GM20431 (cell line): ENCODE results near the gene APOBEC4.
"Not testable (repeated sequence)": the region's sequence is repeated elsewhere in the genome, so short reads cannot be mapped to it uniquely, and the experiment has no call there.

Experiments used
- in situ Hi-C: fragments of 300-500 bp; cut with MseI, MboI; formaldehyde crosslinking; loops from one replicate; pipeline ENCODE4 v1.15.0; 2020; ENCODE audit warnings: low sequenced_read_pairs; ENCODE audit not compliant: unreplicated experiment

APOBEC4 gene

DNA sequence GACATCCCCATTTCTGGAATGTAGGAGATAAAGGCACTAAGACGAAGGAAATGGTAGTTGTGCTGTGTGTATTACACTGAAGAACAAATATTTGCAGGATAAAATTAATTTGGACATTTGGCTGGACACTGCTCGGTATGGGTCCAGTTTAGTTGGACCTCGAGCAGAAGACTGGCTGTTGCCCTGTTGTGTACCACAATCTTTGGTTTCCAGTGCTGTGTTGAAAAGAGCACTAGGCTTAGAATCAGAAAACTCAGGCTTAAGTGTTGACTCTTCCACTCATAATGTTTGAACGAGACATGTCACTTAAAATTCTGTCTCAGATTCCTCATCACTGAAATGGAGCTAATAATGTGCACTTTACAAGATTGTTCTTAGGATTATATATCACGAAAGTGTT, 16.3 kb downstream of the APOBEC4 start:
- in situ Hi-C loops = no loop called here

- in situ Hi-C loops = no loop called here
These were observed 16.8 kb downstream of the APOBEC4 start for GRCh38 chr1:183636334-183636682.

GRCh38 chr1:183635606-183636333, 17.3 kb downstream of the APOBEC4 start, which contains the start of gene ARPC5:
ARPC5 (minus strand) TSS chr1:183635783; CDS start chr1:183635659, 124 bp downstream.
- in situ Hi-C loops = no loop called here

DNA sequence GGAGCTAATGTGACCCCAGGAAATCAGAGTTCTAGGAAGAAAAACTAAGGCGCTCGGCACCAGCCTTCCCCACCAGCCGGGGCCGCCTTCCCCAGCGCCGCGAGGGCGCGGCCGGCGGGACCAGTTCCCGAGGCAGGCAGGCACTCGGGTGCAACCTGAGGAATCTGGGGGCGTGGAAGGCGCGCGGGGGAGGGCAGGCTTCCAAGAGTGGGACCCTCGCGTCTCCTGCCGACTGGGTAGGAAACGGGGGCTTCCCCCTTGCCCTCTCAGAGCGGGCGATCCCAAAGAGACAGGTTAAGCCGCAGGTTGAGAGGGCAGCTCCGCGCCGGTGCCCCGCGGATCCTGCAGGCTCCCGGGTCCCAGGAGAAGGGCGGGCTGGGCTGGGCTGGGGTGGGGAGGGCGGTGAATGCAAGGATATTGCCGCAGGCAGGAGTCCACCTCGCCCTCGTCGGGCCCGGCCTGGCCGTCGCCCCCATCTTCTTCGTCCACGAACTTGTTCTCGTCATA, 18.0 kb downstream of the APOBEC4 start:
- in situ Hi-C loops = no loop called here

DNA sequence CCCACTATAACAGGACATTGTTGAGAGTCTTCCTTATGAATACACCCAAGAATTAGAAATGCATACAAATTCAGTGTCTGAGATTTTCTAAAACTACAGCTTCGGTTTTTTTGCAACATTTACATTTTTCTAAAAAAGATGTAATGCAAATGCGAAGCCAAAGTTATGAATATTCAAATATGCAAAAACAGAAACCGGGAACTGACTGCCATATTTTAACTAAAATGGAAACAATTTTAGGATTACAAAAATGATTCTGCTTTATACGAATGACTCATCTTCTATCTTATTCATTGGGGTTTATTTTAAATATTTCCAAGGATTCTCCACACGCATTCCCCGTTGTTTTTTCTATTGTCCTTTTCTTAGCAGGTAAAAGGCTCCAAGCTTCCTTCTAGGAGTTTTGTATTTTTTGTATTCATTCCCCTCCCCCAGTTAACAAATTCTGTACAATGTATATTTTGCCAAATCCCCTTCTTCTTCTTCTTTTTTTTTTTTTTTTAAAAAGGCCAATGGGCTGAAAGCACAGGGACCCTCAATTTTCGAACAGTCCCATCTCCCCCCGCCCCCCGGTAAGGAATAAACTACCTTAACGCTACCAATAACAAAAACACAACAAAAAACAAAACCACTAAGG, 18.6 kb downstream of the APOBEC4 start:
- in situ Hi-C loops = no loop called here

GRCh38 chr1:183633676-183634343, 19.3 kb downstream of the APOBEC4 start:
- in situ Hi-C loops = no loop called here

DNA sequence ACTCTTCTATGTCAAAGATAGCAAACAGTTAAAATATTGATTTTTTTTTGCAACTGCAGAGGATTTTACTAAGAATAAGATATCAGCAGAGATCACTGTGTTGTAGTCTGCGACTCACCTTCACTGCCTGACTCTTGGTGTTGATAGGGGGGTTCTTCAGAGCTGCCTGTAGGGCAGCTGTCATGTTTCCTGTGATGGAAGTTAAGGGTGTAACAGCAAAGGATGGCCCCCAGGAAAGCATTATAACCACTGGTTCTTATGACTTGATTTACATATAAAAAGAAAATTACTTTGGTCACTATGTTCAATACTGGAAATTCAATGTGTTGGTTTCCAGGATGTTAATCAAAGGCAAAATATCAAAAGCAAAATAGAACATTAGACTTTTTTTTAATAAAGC, 20.2 kb downstream of the APOBEC4 start:
- in situ Hi-C loops = no loop called here

GRCh38 chr1:183632114-183632513, 21.0 kb downstream of the APOBEC4 start:
- in situ Hi-C loops = no loop called here

DNA sequence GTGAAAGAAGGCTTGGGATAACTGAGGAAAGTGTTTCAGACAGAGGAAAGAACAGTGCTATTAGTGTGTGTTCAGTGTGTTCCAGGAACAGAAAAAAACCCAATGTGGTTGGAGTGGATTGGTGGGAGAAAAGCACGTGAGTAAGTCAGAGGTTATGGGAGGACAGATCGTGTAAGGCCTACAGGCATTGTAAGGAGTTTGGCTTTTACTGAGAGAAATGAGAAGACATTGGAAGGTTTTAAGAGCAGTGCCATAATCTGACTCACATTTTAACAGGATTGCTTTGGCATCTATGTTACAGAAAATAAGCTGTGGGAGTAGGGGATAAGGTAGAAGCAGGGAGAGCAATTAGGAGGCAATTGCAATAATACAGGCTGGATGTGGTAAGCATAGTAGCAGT, 22.4 kb downstream of the APOBEC4 start:
- in situ Hi-C loops = no loop called here

DNA sequence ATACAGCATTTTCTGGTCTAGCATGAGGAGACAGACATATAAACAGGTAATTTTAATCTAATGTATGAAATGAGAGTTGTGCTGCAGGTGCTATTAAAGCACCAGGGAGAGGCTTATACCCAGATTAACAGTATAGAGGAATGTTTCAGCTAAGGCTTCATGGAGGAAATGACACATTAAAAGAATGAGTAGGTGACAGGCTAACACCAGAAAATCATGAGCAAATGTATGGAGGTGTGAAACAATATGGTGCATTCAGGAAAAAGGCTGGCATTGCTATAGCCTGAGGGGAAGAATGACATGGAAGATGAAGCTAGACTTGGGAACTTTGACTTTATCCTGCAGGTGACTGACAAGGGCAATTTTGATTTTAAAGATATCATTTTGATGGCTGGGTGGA, 24.6 kb downstream of the APOBEC4 start:
- in situ Hi-C loops = no loop called here

- in situ Hi-C loops = not testable (repeated sequence)
These were observed 26.9 kb downstream of the APOBEC4 start for GRCh38 chr1:183626236-183626635.

GRCh38 chr1:183622884-183623785, 30.0 kb downstream of the APOBEC4 start:
- in situ Hi-C loops = no loop called here

DNA sequence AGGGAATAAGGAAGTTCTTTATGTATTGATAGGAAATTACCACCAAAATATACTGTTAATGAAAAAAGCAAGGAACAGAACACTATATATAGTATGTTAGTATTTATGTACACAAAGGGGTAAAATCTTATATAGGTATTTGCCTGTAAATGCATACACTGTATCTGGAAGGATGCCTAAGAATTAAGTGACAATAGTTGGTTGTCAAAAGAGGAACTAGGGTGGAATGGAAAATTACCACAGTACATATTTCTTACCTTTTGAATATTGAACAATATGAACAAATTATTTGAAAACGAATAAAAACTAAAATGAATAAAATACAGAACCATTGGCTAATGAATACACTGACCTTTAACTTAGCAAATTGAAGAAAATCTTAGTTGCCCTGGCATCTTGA, 31.1 kb downstream of the APOBEC4 start:
- in situ Hi-C loops = no loop called here

DNA sequence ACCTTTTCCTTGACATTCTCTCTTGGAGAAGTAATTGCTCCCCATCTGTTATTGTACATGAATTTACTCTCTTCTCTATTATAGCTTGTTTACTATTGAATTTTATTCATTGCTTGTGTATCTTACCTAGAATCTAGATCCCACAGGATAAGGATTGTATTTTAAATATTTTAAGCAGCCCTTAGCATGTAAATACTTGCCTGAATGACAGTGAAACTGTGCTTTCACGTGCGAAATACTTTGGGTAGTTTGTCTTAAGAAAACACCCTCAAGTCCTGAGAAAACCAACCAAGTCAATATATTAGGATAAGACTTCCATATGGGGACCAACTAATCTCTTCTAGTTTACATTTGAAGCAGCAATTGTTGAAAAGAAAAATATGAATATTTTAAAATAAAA, 32.8 kb downstream of the APOBEC4 start:
- in situ Hi-C loops = no loop called here

DNA sequence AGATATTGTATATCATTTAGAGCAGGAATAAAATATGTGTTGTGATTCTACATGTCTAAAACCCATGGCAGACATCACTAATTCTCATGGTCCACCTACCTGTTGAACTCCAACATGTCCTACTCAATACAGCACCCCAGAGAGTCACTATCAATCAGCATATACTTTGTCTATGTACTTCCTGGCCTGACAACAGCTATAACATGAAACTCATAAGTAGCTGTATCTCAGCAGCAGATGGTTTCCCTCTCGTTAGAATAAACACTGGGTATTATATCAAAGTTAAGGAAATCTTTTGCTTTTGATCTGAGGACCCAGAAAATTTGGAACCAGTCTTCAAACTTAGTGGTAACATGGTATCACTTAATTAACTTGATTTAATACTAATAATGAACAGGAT, 33.3 kb downstream of the APOBEC4 start:
- in situ Hi-C loops = no loop called here

DNA sequence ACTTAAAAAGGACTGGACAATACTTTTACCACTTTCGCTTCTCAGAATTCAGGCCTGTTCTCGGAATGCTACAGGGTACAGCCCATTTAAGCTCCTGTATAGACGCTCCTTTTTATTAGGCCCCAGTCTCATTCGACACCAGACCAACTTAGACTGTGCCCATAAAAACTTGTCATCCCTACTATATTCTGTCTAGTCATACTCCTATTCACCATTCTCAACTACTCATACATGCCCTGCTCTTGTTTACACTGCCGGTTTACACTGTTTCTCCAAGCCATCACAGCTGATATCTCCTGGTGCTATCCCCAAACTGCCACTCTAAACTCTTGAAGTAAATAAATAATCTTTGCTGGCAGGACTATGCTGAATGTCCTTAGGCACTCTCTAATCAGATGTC, 34.9 kb downstream of the APOBEC4 start:
- in situ Hi-C loops = not testable (repeated sequence)

- in situ Hi-C loops = not testable (repeated sequence)
These were observed 40.1 kb downstream of the APOBEC4 start for GRCh38 chr1:183612975-183613374.

GRCh38 chr1:183612407-183612806, 40.7 kb downstream of the APOBEC4 start:
- in situ Hi-C loops = no loop called here

DNA sequence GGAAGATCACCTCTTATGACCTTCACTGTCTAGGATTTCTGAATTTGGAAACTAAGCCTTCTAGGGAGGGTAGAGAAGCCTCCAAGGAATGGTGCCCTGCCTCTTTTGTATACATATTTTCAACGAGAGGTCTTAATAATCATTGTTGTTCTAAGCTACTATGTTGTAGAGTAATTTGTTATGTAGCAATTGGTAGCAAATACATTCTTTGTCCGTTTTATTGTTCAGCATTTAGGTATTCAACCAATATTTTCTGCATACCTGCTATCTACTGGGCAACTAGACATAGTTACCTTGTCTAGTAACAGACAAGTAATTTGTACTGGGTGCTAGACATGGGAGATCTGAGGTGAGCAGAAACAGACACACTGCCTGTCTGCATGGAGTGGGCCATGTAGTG, 42.1 kb downstream of the APOBEC4 start:
- in situ Hi-C loops = no loop called here

DNA sequence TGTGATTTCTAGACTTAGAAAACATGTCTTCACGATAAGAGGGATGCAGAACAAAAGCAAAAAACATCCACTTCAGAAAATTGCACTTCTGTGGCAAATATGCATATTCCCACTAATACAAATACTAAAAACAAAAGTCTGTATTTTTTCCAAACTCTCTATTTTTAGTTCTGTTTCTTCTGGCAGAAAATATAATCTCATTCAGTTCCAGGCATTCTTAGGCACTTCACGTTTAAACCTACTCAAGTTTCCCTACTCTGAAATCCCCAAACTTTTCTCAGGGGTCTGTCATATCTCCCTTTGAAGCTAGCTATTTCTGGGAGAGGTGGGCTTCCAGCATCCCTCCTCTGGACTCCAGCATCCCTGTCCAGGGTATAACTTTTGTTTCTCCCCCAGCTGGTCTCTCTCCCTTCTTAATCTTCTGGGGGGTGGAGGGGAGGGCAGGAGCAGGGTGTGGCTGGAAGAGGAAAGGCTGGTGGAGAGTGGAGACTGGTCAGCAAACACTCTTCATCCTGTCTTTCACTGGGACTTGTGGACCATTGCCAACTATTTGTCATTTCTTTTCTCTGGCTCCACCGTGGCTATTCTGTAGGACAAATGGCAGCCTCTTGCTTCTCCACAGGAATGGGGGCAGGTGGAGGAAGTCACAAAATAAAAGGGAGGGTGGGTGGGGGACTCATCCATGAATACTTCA, 43.2 kb downstream of the APOBEC4 start:
- in situ Hi-C loops = no loop called here
